HL-60 (cell line): ENCODE results near the gene GLT1D1.

Source experiments
- DNase-seq, 2 experiments: peaks; one replicate each; pipeline ENCODE4 v3.0.0-alpha.2; 2010 to 2020; ENCODE audit warnings: low read depth in 1 of 2, low spot score in 1 of 2
- H3K27ac ChIP-seq: fragments of 250-450 bp; sonication (Bioruptor Pico); replicated peaks from 2 replicates; pipeline ENCODE4 v1.5.1; 2020; ENCODE audit warnings: mild to moderate bottlenecking, moderate library complexity
- H3K27me3 ChIP-seq: fragments of 250-450 bp; sonication (Bioruptor Pico); 2 replicates; pipeline ENCODE4 v1.5.1; 2021; ENCODE audit warnings: mild to moderate bottlenecking, moderate library complexity; ENCODE audit not compliant: insufficient read depth, poor library complexity, severe bottlenecking
- H3K4me3 ChIP-seq: replicated peaks from 2 replicates; pipeline ENCODE4 v1.5.1; 2011; ENCODE audit warnings: mild to moderate bottlenecking, control low read depth, low read length; ENCODE audit not compliant: insufficient read depth
- GABPA ChIP-seq: IDR thresholded peaks from 2 replicates; pipeline ENCODE4 v1.6.1; 2012; ENCODE audit warnings: low read depth
- POLR2AphosphoS5 ChIP-seq: IDR thresholded peaks from 2 replicates; pipeline ENCODE4 v1.6.1; 2012; ENCODE audit warnings: low read depth
- REST ChIP-seq: IDR thresholded peaks from 2 replicates; pipeline ENCODE4 v1.6.1; 2012; ENCODE audit warnings: low read depth; ENCODE audit not compliant: insufficient replicate concordance
- SPI1 ChIP-seq: IDR thresholded peaks from 2 replicates; pipeline ENCODE4 v1.6.1; 2012; ENCODE audit warnings: low read depth, mild to moderate bottlenecking, borderline replicate concordance
- TF ChIP-seq, protein P1 (sequence below): IDR thresholded peaks from one replicate; pipeline ENCODE4 v1.5.1; 2011; ENCODE audit warnings: low read length, control low read depth, inconsistent platforms; ENCODE audit not compliant: insufficient read depth

Gene GLT1D1

DNA sequence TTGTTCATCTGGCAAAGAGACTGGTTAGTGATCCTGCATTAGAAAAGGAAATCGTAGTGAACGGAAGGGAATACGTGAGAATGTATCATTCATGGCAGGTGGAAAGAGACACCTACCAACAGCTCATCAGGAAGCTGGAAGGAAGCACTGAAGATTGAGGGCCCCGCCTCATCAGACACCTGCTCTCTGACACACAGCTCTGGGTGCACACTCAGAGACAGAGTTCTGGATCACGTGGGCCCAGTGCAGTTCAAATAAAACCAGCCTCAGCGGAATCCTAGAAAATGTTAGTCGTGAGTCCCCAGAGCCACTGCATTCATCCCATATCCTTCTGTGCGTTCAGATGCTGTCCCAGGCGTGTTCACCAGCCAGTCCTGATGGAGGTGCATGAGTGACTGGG is 129.7 kb downstream of the GLT1D1 start:
- DNase-seq, result no peak
- TF ChIP-seq POLR2AphosphoS5, result no peak
- H3K27me3 ChIP-seq, result no peaks in the 10 kb centered on the region

DNA sequence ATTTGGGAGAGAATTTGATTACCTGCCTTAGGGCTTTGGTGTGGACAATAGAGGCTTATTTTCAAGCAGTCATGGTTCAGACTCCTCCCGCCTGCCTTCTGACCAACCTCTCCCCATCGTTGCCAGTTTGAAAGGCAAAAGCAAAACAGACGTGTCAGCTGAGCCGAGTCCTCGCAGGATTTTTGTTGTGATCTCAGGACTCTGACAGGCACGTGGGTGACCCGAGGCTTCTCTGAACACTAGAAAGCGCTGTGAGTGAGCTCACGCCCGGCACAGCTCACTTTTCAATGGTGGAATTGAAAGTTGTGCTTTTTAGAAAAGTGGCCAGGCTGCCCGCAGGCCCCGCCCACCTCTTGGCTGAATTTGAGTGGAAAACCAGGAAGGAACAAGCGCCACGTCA is 130.1 kb downstream of the GLT1D1 start:
- no peak for DNase-seq
- TF ChIP-seq GABPA, result no peak
- TF ChIP-seq REST, result no peak
- no peak for TF ChIP-seq POLR2AphosphoS5
- no peak for TF ChIP-seq SPI1
- TF ChIP-seq, protein P1, sequence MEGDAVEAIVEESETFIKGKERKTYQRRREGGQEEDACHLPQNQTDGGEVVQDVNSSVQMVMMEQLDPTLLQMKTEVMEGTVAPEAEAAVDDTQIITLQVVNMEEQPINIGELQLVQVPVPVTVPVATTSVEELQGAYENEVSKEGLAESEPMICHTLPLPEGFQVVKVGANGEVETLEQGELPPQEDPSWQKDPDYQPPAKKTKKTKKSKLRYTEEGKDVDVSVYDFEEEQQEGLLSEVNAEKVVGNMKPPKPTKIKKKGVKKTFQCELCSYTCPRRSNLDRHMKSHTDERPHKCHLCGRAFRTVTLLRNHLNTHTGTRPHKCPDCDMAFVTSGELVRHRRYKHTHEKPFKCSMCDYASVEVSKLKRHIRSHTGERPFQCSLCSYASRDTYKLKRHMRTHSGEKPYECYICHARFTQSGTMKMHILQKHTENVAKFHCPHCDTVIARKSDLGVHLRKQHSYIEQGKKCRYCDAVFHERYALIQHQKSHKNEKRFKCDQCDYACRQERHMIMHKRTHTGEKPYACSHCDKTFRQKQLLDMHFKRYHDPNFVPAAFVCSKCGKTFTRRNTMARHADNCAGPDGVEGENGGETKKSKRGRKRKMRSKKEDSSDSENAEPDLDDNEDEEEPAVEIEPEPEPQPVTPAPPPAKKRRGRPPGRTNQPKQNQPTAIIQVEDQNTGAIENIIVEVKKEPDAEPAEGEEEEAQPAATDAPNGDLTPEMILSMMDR, result no peak

More for the DNA sequence above, 129.7 kb downstream of the GLT1D1 start:
- Histone ChIP-seq H3K27ac (no peak overlapping the region), H3K4me3 (no peak overlapping the region)

DNA sequence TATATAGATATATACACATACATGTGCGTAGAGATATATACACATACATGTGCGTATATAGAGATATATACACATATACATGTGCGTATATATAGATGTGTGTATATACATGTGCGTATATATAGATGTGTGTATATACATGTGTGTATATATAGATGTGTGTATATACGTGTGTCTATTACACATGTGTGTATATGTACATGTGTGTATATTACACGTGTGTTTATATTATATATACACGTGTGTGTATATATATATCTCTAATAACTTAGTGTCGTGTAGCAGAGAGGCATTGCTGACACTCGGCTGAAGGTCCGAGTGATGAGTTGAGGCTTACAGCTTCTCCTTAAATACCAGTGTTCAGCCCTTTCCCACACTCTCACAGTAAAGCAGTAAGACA is 133.7 kb downstream of the GLT1D1 start:
- no peak overlapping the region for H3K4me3 ChIP-seq
- TF ChIP-seq, protein P1, result no peak
- TF ChIP-seq GABPA, result no peak
- TF ChIP-seq POLR2AphosphoS5, result no peak
- no peak for TF ChIP-seq SPI1
- no peak overlapping the region for H3K27ac ChIP-seq
- no peak for DNase-seq
- no peaks in the 10 kb centered on the region for H3K27me3 ChIP-seq

More for the DNA sequence above, 130.1 kb downstream of the GLT1D1 start:
- H3K27ac ChIP-seq, result no peak overlapping the region
- no peak overlapping the region for H3K4me3 ChIP-seq
- H3K27me3 ChIP-seq, result no peaks in the 10 kb centered on the region

GRCh38 chr12:128989287-128989686 is 136.0 kb downstream of the GLT1D1 start:
- no peak for DNase-seq
- H3K27me3 ChIP-seq, result no peaks in the 10 kb centered on the region
- no peak overlapping the region for H3K27ac ChIP-seq
- TF ChIP-seq REST, result no peak
- no peak for TF ChIP-seq POLR2AphosphoS5
- TF ChIP-seq, protein P1, result no peak
- no peak for TF ChIP-seq GABPA
- no peak for TF ChIP-seq SPI1
- no peak overlapping the region for H3K4me3 ChIP-seq
